ENCODE data around the gene CLCN3. TPM values are rescaled to one million over a fixed set of nuclear protein-coding genes. Genes with fewer than 3 reads are reported as not detected.

CLCN3 gene
- total RNA-seq, 1 experiment from 2014 or later: 63.0 TPM

DNA sequence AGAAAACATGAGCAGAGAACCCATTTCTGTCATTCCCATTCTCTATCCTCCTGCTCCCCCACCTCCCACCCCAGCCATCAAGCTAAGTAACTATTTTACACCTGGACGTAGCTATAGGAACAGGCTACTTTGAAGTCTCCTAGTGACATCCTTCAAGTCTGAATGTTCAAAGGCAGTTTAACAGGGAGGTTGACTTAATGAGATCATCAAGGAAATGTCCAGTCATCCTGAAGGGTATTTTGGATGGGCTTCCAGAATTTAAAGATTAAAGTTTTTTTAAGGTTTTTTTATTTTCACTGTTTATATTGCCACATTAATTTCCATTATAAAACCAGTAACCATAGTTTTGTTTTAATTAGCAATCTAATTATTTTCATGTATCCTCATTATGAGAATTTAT, 96.3 kb downstream of the CLCN3 start:
- CTCF ChIA-PET: no interaction called here
- H3K27me3 ChIP-seq (replicated peaks; ENCODE audit: insufficient read depth, low read depth, low read length, poor library complexity): no peaks in the 10 kb centered on the region
- H3K9me3 ChIP-seq (ENCODE audit: low read depth, low read length, poor library complexity, severe bottlenecking): no peaks in the 10 kb centered on the region
- DNase-seq (ENCODE audit: low spot score): no peak
- POLR2A ChIA-PET (ENCODE audit: low non-redundant PET): no interaction called here
- no peak overlapping the region for H3K4me3 ChIP-seq (ENCODE audit: low read depth, low read length, poor library complexity, severe bottlenecking)
- intact Hi-C loops (cut with micrococcal nuclease; ENCODE audit: unreplicated experiment): no loop called here
- H3K4me1 ChIP-seq (ENCODE audit: insufficient read depth, low read length, poor library complexity, severe bottlenecking): no peaks in the 10 kb centered on the region
- H3K27ac ChIP-seq (ENCODE audit: low read depth, low read length, poor library complexity, severe bottlenecking): no peak overlapping the region
- BruUV-seq (replicated peaks): no TSS peak
- peaks cover 18% of the 10 kb centered on the region for H3K36me3 ChIP-seq (ENCODE audit: insufficient read depth, low read length, poor library complexity, severe bottlenecking)
- TF ChIP-seq, protein P1, sequence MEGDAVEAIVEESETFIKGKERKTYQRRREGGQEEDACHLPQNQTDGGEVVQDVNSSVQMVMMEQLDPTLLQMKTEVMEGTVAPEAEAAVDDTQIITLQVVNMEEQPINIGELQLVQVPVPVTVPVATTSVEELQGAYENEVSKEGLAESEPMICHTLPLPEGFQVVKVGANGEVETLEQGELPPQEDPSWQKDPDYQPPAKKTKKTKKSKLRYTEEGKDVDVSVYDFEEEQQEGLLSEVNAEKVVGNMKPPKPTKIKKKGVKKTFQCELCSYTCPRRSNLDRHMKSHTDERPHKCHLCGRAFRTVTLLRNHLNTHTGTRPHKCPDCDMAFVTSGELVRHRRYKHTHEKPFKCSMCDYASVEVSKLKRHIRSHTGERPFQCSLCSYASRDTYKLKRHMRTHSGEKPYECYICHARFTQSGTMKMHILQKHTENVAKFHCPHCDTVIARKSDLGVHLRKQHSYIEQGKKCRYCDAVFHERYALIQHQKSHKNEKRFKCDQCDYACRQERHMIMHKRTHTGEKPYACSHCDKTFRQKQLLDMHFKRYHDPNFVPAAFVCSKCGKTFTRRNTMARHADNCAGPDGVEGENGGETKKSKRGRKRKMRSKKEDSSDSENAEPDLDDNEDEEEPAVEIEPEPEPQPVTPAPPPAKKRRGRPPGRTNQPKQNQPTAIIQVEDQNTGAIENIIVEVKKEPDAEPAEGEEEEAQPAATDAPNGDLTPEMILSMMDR (conservative IDR thresholded peaks at IDR 0.05; ENCODE audit: low read depth, low read length): no peak
- TF ChIP-seq EZH2 (IDR thresholded peaks at IDR 0.05; ENCODE audit: borderline replicate concordance, low read depth, low read length, poor library complexity, severe bottlenecking): no peak

GRCh38 chr4:169720529-169720928, 100.2 kb downstream of the CLCN3 start:
- H3K27ac ChIP-seq (ENCODE audit: low read depth, low read length, poor library complexity, severe bottlenecking): no peak overlapping the region
- no peak for TF ChIP-seq EZH2 (IDR thresholded peaks at IDR 0.05; ENCODE audit: borderline replicate concordance, low read depth, low read length, poor library complexity, severe bottlenecking)
- TF ChIP-seq, protein P1 (conservative IDR thresholded peaks at IDR 0.05; ENCODE audit: low read depth, low read length): no peak
- DNase-seq (ENCODE audit: low spot score): no peak
- no peaks in the 10 kb centered on the region for H3K36me3 ChIP-seq (ENCODE audit: insufficient read depth, low read length, poor library complexity, severe bottlenecking)
- H3K9me3 ChIP-seq (ENCODE audit: low read depth, low read length, poor library complexity, severe bottlenecking): no peaks in the 10 kb centered on the region
- no peak overlapping the region for H3K4me3 ChIP-seq (ENCODE audit: low read depth, low read length, poor library complexity, severe bottlenecking)
- ChIA-PET POLR2A (ENCODE audit: low non-redundant PET) (no interaction called here), CTCF (no interaction called here)
- BruUV-seq (replicated peaks): no TSS peak
- no peaks in the 10 kb centered on the region for H3K4me1 ChIP-seq (ENCODE audit: insufficient read depth, low read length, poor library complexity, severe bottlenecking)
- intact Hi-C loops (cut with micrococcal nuclease; ENCODE audit: unreplicated experiment): no loop called here
- no peaks in the 10 kb centered on the region for H3K27me3 ChIP-seq (replicated peaks; ENCODE audit: insufficient read depth, low read depth, low read length, poor library complexity)

- ChIA-PET CTCF (interaction anchor here (1.9 kb wide), 1 partner anchor 111 kb away, joined by 13 read pairs; the partner anchor contains the start of gene NEK1), POLR2A (ENCODE audit: low non-redundant PET) (interaction anchor here (0.7 kb wide), 1 partner anchor 13 kb away, joined by 4 read pairs; no protein-coding TSS in a partner anchor)
- H3K4me1 ChIP-seq (ENCODE audit: insufficient read depth, low read length, poor library complexity, severe bottlenecking): no peaks in the 10 kb centered on the region
- peak; percentile 46 for DNase-seq (ENCODE audit: low spot score)
- BruUV-seq (replicated peaks): no TSS peak
- no peaks in the 10 kb centered on the region for H3K36me3 ChIP-seq (ENCODE audit: insufficient read depth, low read length, poor library complexity, severe bottlenecking)
- intact Hi-C loops (cut with micrococcal nuclease; ENCODE audit: unreplicated experiment): no loop called here
- H3K9me3 ChIP-seq (ENCODE audit: low read depth, low read length, poor library complexity, severe bottlenecking): no peaks in the 10 kb centered on the region
- no peaks in the 10 kb centered on the region for H3K27me3 ChIP-seq (replicated peaks; ENCODE audit: insufficient read depth, low read depth, low read length, poor library complexity)
- no peak for TF ChIP-seq EZH2 (IDR thresholded peaks at IDR 0.05; ENCODE audit: borderline replicate concordance, low read depth, low read length, poor library complexity, severe bottlenecking)
- TF ChIP-seq, protein P1 (conservative IDR thresholded peaks at IDR 0.05; ENCODE audit: low read depth, low read length): peak; percentile 65
- H3K27ac ChIP-seq (ENCODE audit: low read depth, low read length, poor library complexity, severe bottlenecking): no peak overlapping the region
- H3K4me3 ChIP-seq (ENCODE audit: low read depth, low read length, poor library complexity, severe bottlenecking): no peak overlapping the region
Observed at GRCh38 chr4:169723207-169723965, 103.0 kb downstream of the CLCN3 start.
